ENCODE measurements around the gene SPATA2L.

The SPATA2L gene

GRCh38 chr16:89651584-89651983 lies 49.9 kb downstream of the SPATA2L start:
- no peak overlapping the region for H3K4me3 ChIP-seq (ENCODE audit: low read depth, low read length)
- TF ChIP-seq, protein P1, sequence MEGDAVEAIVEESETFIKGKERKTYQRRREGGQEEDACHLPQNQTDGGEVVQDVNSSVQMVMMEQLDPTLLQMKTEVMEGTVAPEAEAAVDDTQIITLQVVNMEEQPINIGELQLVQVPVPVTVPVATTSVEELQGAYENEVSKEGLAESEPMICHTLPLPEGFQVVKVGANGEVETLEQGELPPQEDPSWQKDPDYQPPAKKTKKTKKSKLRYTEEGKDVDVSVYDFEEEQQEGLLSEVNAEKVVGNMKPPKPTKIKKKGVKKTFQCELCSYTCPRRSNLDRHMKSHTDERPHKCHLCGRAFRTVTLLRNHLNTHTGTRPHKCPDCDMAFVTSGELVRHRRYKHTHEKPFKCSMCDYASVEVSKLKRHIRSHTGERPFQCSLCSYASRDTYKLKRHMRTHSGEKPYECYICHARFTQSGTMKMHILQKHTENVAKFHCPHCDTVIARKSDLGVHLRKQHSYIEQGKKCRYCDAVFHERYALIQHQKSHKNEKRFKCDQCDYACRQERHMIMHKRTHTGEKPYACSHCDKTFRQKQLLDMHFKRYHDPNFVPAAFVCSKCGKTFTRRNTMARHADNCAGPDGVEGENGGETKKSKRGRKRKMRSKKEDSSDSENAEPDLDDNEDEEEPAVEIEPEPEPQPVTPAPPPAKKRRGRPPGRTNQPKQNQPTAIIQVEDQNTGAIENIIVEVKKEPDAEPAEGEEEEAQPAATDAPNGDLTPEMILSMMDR (IDR thresholded peaks at IDR 0.05; ENCODE audit: borderline replicate concordance, insufficient read depth, low read depth, low read length): no peak

GRCh38 chr16:89646906-89647305 lies 54.6 kb downstream of the SPATA2L start:
- H3K4me3 ChIP-seq (ENCODE audit: low read depth, low read length): no peak overlapping the region
- TF ChIP-seq, protein P1 (IDR thresholded peaks at IDR 0.05; ENCODE audit: borderline replicate concordance, insufficient read depth, low read depth, low read length): no peak
